Stimulated activated CD4-positive, alpha-beta T cell treated with anti-CD3 and anti-CD28 coated beads, Interleukin-1b, Interleukin-23, amount 100 ng/mL, for 24 hours (primary cell): Measurements from ENCODE around the gene RBMS3.

ENCODE experiments used
- DNase-seq, 4 experiments: peaks; one replicate each; pipeline ENCODE4 v3.0.0-alpha.2; 2020; ENCODE audit warnings: low read depth in 4 of 4, low spot score in 1 of 4

The RBMS3 gene

DNA sequence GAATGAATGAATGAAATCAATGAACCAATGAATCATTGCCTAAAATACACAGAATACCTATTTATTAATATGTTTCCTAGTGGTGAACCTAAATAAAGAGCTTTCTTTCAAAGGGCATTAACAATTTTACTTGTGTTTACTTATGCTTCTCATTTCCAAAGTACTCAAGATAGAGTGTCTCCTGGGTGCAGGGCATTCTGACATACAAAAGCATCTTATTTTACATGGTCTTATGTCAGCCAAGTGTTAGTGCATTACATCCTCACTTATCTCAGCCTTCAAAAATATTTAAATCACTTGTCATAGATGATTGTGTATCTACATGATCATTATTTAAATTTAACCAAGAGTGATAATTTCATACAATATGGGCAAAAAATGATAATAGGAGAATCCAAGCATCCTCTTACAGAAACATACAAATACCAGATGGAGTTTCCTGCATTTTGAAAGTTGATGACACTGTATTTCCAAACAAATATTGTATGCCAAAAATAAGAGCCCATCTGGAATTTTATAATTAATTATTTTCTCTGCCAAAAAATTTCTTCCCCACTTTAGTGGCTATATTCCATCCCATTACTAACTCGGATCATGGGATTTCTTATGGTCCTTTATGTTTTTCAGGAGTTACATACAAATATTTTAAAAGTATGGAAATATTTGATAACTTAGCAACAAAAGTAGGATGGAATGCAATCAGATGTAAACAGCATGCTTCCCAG lies 279.0 kb downstream of the RBMS3 start:
- DNase-seq, result no peak

DNA sequence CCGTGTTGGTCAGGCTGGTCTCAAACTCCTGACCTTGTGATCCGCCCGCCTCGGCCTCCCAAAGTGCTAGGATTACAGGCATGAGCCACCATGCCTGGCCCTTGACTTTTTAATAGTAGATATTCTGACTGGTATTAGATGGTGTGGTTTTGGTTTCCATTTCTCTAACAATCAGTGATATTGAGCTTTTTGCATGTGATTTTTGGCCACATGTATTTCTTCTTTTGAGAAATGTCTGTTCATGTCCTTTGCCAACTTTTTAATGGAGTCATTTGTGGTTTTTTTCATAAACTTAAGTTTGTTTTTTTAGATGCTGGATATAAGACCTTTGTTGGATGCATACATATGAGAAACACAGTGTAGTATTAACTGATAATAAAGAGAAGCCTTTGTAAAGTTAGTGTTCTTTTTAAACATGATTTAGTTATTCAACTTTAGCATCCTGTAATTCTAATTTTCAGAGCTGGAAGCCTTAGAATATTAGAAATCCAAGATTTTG lies 280.8 kb downstream of the RBMS3 start:
- no peak for DNase-seq

- no peak for DNase-seq
Observed at GRCh38 chr3:29565236-29565635, 284.4 kb downstream of the RBMS3 start.

DNA sequence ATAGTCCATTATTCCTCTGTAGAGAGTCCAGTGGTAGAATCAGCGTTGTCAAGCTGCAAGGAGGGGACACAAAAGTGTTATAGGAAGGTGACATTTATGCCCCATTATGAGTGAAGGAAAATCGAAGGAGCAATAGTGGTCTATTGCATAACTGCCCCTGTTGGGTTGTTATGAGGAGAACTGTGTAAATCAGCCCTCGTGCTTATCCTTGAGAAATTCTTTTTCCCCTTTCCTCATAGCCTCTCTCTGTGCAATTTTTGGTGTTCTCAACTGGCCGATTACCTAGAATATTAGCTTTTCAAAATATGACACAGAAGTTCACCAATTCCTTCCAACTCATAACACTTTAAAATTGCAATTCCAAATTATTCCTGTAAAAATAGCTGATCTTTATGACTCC lies 286.6 kb downstream of the RBMS3 start:
- no peak for DNase-seq

DNA sequence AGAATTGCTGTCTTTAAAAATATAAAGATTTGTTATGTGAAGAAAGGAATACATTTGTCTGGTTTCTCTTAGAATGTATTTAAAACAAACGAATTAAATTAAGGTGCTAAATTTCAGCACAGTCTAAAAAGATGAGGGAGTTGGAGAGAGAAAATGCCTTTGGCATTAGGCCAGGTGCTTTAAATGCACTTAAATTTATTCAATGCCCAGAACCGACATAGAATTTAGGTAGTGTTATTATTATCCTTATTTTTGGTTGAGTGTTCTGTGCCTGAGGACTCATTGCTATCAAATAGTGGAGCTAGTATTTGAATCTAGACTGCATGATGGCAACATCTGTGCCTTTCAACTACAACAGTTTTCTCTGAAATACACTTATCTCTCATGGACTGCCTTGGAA lies 287.5 kb downstream of the RBMS3 start:
- no peak for DNase-seq

- no peak for DNase-seq
Observed at GRCh38 chr3:29576181-29576580, 295.3 kb downstream of the RBMS3 start.

GRCh38 chr3:29576675-29577074 lies 295.8 kb downstream of the RBMS3 start:
- no peak for DNase-seq

- DNase-seq, result no peak
Observed at GRCh38 chr3:29577250-29577649, 296.4 kb downstream of the RBMS3 start.

DNA sequence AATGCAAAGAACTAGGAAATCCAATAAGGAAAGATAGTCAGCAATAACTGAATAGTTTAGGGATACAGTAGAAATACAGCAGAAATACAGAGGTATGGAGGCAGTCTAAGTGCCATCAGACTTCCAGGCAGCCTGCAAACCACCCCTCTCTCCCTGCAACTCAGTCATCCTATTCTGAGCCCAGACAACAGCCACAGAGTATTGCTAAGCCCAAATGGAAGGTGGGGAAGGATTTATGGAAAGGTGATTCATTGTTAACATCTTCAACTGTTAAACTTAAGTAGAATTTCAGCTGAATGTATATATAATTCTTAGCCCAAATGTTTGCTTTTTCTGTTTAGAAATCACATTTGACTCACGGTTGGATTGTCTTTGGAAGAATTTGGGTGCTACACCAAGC lies 300.4 kb downstream of the RBMS3 start:
- no peak for DNase-seq

- no peak for DNase-seq
Observed at GRCh38 chr3:29582273-29582672, 301.4 kb downstream of the RBMS3 start.

DNA sequence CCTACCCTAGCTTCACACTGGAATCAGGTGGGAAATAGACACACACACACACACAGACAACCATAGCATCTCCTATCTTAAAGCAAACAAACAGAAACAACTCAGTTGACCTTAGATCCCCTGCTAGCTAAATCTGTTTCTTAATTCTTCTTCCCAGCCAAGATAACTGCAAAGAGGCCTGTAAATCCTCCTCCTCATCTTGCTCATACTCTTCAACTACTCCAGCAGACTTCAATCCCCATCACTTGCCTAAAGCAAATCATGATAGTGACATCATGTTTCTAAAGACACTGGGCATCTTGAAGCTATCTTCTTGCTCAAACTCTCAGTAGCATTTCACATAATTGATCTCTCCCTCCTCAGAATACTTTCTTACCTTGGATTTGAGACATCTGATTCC lies 303.0 kb downstream of the RBMS3 start:
- no peak for DNase-seq

- no peak for DNase-seq
Observed at GRCh38 chr3:29585368-29585767, 304.5 kb downstream of the RBMS3 start.

GRCh38 chr3:29587340-29587739 lies 306.5 kb downstream of the RBMS3 start:
- DNase-seq, result no peak

DNA sequence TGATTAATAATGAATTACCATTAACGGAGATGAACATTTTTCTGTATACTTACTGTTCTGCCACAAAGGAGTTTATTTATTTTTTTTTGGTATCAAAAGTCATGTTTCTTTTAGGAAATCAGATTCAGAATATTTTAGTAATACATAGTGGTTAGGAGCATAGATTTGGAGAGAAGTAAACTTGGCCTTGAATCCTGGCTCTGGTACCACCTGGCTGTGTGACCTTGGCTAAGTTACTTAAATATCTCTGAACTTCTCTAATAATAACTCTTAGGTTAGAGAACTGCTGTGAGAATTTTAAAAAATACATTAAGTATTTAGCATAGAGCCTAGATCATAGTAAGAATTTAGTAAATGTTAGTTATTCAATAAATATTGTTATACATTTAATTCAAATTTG lies 309.1 kb downstream of the RBMS3 start:
- no peak for DNase-seq

- no peak for DNase-seq
Observed at GRCh38 chr3:29590461-29590860, 309.6 kb downstream of the RBMS3 start.

DNA sequence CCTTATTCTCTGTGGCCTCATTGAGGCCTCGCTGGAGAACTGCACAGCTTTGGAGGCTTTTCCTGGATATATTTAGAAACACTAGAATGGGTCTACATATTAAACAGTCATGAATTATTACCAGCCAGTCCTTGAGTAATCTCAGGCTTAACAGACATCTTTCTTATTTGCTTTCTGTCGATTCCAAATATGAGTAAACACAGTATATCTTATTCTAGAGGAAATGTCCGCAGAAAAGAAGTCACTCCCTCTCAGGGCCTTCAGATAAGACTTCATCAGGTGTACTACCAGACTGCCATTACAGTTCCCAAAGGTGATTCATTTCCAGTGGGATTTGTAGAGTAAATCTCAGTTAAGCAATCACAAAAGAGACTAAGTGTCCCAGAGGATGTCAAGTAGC lies 310.7 kb downstream of the RBMS3 start:
- no peak for DNase-seq

GRCh38 chr3:29593802-29594201 lies 312.9 kb downstream of the RBMS3 start:
- DNase-seq, result no peak

DNA sequence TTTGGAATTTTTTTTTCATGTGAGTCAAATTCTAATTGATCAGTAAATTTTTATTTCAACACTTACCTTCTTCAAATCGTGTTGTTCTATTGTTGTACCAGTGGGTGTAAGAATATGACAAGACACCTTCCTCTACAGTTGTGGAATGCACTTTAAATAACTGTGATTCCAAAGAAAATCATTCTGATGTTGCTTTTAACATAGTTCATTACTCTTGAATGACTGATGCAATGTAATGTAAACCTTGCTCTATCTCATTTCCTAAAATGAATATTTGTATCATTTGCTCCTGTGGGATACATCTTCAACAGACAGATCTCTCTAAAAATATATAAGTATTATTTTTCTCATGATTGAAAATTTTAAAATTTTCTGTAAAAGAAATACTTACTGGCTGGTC lies 313.4 kb downstream of the RBMS3 start:
- DNase-seq, result no peak

DNA sequence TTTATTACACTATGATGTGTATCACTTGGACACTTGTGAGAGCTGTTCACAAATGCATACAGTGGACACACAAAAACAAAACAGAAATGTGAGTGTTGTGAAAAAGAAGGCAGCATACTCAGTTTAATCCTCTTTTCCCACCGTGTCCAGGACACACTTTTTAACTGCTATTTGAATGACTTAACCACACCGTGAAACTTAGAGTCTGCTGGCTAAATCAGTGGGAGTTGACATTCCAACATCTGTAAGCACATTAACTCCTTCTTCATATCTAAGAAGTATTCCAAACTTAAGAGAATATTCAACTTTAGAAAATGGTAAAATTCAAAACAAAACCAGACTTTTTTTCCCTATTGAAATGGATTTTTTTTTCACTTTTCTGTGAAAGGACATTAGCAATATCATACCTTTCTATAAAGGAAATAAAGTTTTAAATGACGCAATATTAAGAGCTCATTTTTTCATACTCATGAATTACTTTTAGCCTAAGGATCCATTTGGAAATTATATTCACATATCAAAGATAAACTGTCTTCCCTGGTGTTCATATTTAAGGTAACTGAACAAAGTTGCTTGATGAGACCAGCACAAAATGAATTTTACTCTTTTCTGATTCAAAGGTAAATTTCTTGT lies 316.6 kb downstream of the RBMS3 start:
- DNase-seq, result no peak

- DNase-seq, result no peak
Observed at GRCh38 chr3:29601861-29602585, 321.2 kb downstream of the RBMS3 start.

DNA sequence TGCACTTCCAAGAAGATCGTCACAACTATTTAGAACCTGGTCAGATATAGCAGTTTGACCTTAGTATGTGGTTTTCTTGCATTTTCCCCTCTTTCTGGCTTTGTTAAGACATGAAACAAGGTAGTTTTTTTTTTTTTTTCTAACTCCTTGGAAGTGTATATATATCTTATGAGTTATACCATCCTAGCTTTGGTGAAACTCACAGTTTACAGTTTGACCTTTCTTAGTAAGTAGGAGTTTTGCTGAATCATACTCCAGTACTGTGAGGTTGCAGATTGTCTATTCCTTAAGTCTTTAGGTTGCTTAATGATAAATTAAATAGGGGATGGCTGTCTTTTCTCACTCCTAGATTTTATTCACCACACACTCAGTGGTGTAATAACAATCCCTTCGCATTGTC lies 325.0 kb downstream of the RBMS3 start:
- no peak for DNase-seq

DNA sequence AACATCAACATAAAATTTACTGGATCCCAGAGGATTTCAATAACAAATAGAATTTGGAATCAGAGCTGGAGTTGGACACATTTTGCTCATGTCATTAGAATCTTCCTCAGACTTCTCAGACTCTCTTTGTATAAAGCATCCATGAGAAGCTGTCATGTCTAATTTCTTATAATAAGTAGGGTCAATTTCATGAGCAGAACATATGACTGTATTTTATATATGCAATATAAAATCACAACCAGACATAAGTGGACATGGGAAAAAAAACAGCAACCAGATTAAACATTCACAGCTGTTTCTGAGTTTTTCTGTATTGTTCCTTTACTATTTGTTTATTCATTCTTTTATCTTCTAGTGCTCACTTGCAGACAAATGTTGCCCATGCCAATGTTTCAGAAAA lies 325.5 kb downstream of the RBMS3 start:
- DNase-seq, result no peak
